HG03159 (cell line): ENCODE results near the gene TM7SF3.

Experiments used
- ATAC-seq: cut with Tn5 transposase; IDR thresholded peaks from one replicate; pipeline ENCODE4 v1.9.1; 2021; ENCODE audit warnings: mild to moderate bottlenecking, moderate library complexity; ENCODE audit not compliant: unreplicated experiment

Gene TM7SF3

GRCh38 chr12:27015730-27016076 lies 1.5 kb upstream of the TM7SF3 start:
- ATAC-seq, result no peak

- ATAC-seq, result no peak
These were observed 910 bp upstream of the TM7SF3 start for GRCh38 chr12:27014859-27015729.

- ATAC-seq, result peak; percentile 29
These were observed 536 bp downstream of the TM7SF3 start for GRCh38 chr12:27013611-27014084.

GRCh38 chr12:27012982-27013255 lies 1.3 kb downstream of the TM7SF3 start:
- ATAC-seq, result no peak

GRCh38 chr12:27012239-27012981 lies 1.8 kb downstream of the TM7SF3 start:
- no peak for ATAC-seq

- no peak for ATAC-seq
These were observed 4.3 kb downstream of the TM7SF3 start for GRCh38 chr12:27009881-27010301.

- no peak for ATAC-seq
These were observed 6.1 kb downstream of the TM7SF3 start for GRCh38 chr12:27008081-27008480.

GRCh38 chr12:27006797-27007467 lies 7.3 kb downstream of the TM7SF3 start:
- no peak for ATAC-seq

- no peak for ATAC-seq
These were observed 8.7 kb downstream of the TM7SF3 start for GRCh38 chr12:27005495-27005894.

GRCh38 chr12:27003421-27004381 lies 10.5 kb downstream of the TM7SF3 start:
- ATAC-seq, result no peak

- no peak for ATAC-seq
These were observed 12.0 kb downstream of the TM7SF3 start for GRCh38 chr12:27002141-27002540.

- no peak for ATAC-seq
These were observed 12.5 kb downstream of the TM7SF3 start for GRCh38 chr12:27001663-27002062.

- ATAC-seq, result no peak
These were observed 13.2 kb downstream of the TM7SF3 start for GRCh38 chr12:27000961-27001360.

- no peak for ATAC-seq
These were observed 17.2 kb downstream of the TM7SF3 start for GRCh38 chr12:26997003-26997402.

GRCh38 chr12:26995706-26996105 lies 18.5 kb downstream of the TM7SF3 start:
- no peak for ATAC-seq

- ATAC-seq, result no peak
These were observed 20.1 kb downstream of the TM7SF3 start for GRCh38 chr12:26994109-26994508.

- no peak for ATAC-seq
These were observed 22.4 kb downstream of the TM7SF3 start for GRCh38 chr12:26991826-26992225.

GRCh38 chr12:26989873-26990272 lies 24.3 kb downstream of the TM7SF3 start:
- ATAC-seq, result no peak

- ATAC-seq, result no peak
These were observed 25.5 kb downstream of the TM7SF3 start for GRCh38 chr12:26988703-26989102.

- no peak for ATAC-seq
These were observed 26.4 kb downstream of the TM7SF3 start for GRCh38 chr12:26987634-26988424.
